IPS-18a (cell line): ENCODE data around the gene DNAJA4.

Source experiments
- H3K27ac ChIP-seq: one replicate; pipeline ENCODE4 v1.5.1; 2013; ENCODE audit warnings: low read length
- H3K27me3 ChIP-seq: one replicate; pipeline ENCODE4 v1.6.1; 2013; ENCODE audit warnings: mild to moderate bottlenecking, low read length; ENCODE audit not compliant: control insufficient read depth, insufficient read depth
- H3K36me3 ChIP-seq: one replicate; pipeline ENCODE4 v1.6.1; 2013; ENCODE audit warnings: low read depth, low read length; ENCODE audit not compliant: control insufficient read depth
- H3K4me1 ChIP-seq: one replicate; pipeline ENCODE4 v1.6.1; 2013; ENCODE audit warnings: low read depth, low read length; ENCODE audit not compliant: control insufficient read depth
- H3K4me3 ChIP-seq: one replicate; pipeline ENCODE4 v1.5.1; 2013; ENCODE audit warnings: low read length
- H3K9ac ChIP-seq: one replicate; pipeline ENCODE4 v1.6.1; 2013; ENCODE audit warnings: mild to moderate bottlenecking, low read length, moderate library complexity
- H3K9me3 ChIP-seq: one replicate; pipeline ENCODE4 v1.6.1; 2013; ENCODE audit warnings: low read depth, low read length; ENCODE audit not compliant: control insufficient read depth

DNAJA4 gene

DNA sequence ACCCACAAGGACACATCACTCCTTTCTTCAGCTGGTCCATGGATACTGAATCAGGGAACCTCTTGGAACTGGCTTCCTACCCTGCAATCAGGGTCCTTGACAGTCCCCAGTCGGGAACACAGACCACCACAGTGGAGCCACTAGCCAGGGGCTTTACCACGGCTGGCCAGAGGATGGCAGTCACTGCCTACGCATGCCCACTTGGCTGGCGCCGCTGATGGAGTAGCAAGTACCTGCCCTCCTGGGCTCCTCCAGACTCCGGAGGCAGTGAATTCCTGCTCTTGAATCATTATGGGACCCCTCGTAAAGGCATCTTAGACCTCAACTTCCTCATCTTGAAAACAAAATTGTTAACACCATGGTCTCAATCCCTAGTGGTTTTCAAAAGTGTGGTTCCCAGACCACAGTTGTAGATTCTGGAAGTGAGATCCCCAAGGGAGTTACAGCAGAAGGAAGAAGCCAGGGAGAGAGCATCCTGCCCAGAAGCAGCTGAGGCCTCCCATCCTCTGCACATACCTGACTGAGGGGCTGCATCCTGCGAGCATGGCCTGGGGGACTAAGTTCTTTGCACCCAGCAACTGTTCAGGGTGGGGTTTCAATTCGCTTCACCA lies 44.2 kb downstream of the DNAJA4 start:
- no peak overlapping the region for H3K4me3 ChIP-seq
- no peaks in the 10 kb centered on the region for H3K27me3 ChIP-seq
- no peaks in the 10 kb centered on the region for H3K36me3 ChIP-seq
- no peak overlapping the region for H3K27ac ChIP-seq
- H3K4me1 ChIP-seq = peaks cover 12% of the 10 kb centered on the region
- no peak overlapping the region for H3K9ac ChIP-seq
- H3K9me3 ChIP-seq = no peaks in the 10 kb centered on the region

- no peak overlapping the region for H3K9ac ChIP-seq
- H3K27me3 ChIP-seq = no peaks in the 10 kb centered on the region
- no peak overlapping the region for H3K27ac ChIP-seq
- H3K4me3 ChIP-seq = no peak overlapping the region
- H3K9me3 ChIP-seq = no peaks in the 10 kb centered on the region
- H3K36me3 ChIP-seq = no peaks in the 10 kb centered on the region
- peaks cover 18% of the 10 kb centered on the region for H3K4me1 ChIP-seq
These were observed 46.9 kb downstream of the DNAJA4 start for GRCh38 chr15:78311292-78311691.

GRCh38 chr15:78312536-78312935 lies 48.2 kb downstream of the DNAJA4 start:
- no peaks in the 10 kb centered on the region for H3K27me3 ChIP-seq
- H3K9ac ChIP-seq = no peak overlapping the region
- H3K4me3 ChIP-seq = no peak overlapping the region
- no peaks in the 10 kb centered on the region for H3K36me3 ChIP-seq
- no peak overlapping the region for H3K27ac ChIP-seq
- peaks cover 28% of the 10 kb centered on the region for H3K4me1 ChIP-seq
- H3K9me3 ChIP-seq = no peaks in the 10 kb centered on the region

GRCh38 chr15:78312957-78313356 lies 48.6 kb downstream of the DNAJA4 start:
- no peaks in the 10 kb centered on the region for H3K27me3 ChIP-seq
- no peak overlapping the region for H3K27ac ChIP-seq
- no peaks in the 10 kb centered on the region for H3K36me3 ChIP-seq
- no peaks in the 10 kb centered on the region for H3K9me3 ChIP-seq
- H3K4me3 ChIP-seq = no peak overlapping the region
- H3K4me1 ChIP-seq = peaks cover 28% of the 10 kb centered on the region
- H3K9ac ChIP-seq = no peak overlapping the region

DNA sequence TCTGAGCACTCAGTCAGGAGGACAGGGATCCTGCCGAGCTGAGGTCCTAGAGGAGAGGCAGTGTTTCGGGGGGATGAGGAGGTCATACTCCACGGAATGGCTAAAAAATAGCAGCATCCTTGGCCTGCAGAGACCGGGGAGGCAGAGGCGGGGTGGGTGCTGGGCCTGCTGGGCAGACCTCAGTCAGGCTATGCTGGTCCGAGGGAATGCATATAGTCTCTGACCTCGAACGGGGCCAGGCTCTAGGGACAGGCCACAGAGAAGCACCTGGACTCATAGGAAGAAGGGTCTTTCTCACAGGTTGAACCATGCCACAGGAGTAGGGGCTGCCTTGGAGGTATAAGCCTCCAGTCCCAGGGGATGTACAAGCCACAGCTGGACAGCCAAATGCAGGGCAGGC lies 49.0 kb downstream of the DNAJA4 start:
- Histone ChIP-seq H3K36me3 (no peaks in the 10 kb centered on the region), H3K4me1 (peaks cover 28% of the 10 kb centered on the region), H3K27me3 (no peaks in the 10 kb centered on the region), H3K27ac (no peak overlapping the region), H3K9ac (no peak overlapping the region), H3K4me3 (no peak overlapping the region), H3K9me3 (no peaks in the 10 kb centered on the region)

GRCh38 chr15:78314181-78314581 lies 49.8 kb downstream of the DNAJA4 start:
- H3K27ac ChIP-seq = no peak overlapping the region
- H3K9ac ChIP-seq = no peak overlapping the region
- H3K9me3 ChIP-seq = no peaks in the 10 kb centered on the region
- H3K36me3 ChIP-seq = no peaks in the 10 kb centered on the region
- H3K4me3 ChIP-seq = no peak overlapping the region
- no peaks in the 10 kb centered on the region for H3K27me3 ChIP-seq
- H3K4me1 ChIP-seq = peaks cover 28% of the 10 kb centered on the region

DNA sequence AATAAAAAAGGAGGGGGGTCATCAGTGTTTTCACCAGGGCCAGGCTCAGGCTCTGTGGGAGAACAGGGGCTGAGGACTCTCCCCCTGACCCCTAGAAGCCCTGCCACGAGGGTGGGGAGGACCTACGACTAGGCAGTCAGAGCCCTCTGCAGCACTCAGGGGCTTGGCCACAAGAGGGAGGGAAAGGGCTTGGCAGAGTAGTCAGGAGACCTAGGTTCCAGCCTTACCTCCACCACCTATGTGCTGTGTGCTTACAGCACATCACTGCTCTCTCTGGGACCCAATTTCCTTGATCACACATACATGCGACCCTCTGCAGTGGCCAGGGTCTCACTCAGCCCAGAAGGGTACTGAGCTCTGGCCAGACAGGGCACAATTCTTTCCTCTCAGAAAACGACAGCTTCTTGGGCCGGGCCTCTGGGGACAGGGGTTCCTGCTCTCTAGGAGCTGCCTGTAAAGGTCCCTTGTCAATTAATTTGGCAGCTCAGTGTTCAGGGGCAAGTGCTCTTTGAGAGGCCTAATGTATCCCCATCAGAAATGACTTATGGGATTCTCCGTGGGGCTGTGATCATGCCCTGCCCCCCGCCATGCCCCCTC lies 51.4 kb downstream of the DNAJA4 start:
- H3K27me3 ChIP-seq = no peaks in the 10 kb centered on the region
- H3K9me3 ChIP-seq = no peaks in the 10 kb centered on the region
- peak overlapping the region; percentile 46 for H3K9ac ChIP-seq
- H3K4me1 ChIP-seq = peaks cover 28% of the 10 kb centered on the region
- H3K27ac ChIP-seq = peak overlapping the region; percentile 25
- no peaks in the 10 kb centered on the region for H3K36me3 ChIP-seq
- no peak overlapping the region for H3K4me3 ChIP-seq

DNA sequence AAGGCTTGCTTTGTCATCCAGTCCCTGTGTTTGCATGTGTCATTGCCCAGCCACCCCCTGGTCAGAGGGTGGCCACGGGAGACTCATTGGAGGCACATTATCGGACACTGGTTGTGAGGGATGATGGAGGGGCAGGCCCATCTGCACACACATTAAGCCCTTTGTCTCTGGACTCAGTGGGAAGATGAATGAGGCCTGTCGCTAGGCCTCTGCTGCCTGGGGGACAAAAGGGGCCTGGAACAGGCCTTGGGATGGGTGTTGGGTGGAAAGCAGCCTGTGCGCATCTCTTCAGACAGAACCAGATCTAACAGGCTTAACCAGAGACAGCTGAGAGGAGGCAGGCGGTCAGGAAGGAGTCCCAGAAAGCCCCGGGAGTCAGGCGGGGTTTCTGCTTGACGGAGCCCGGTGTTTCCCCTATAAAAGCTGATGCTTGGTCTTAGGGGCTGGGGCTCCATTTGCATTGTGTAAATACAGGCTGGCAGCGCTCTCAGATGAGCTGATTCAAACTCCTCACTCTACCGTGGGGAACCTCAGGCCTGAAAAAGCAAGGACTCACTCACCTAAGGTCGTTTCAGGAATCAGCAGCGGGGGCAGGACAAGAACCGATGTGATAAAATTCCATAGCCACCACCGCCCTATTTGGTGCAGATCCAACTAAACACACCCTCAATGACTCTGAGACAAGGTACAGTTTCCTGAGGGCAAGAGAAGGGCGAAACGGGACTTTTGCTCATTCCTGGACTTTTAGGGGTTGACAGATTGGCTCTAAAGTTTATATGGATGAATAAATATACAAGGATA lies 52.1 kb downstream of the DNAJA4 start:
- peaks cover 32% of the 10 kb centered on the region for H3K4me1 ChIP-seq
- no peaks in the 10 kb centered on the region for H3K27me3 ChIP-seq
- H3K4me3 ChIP-seq = no peak overlapping the region
- H3K36me3 ChIP-seq = no peaks in the 10 kb centered on the region
- no peaks in the 10 kb centered on the region for H3K9me3 ChIP-seq
- peak overlapping the region; percentile 46 for H3K9ac ChIP-seq
- peak overlapping the region; percentile 25 for H3K27ac ChIP-seq

DNA sequence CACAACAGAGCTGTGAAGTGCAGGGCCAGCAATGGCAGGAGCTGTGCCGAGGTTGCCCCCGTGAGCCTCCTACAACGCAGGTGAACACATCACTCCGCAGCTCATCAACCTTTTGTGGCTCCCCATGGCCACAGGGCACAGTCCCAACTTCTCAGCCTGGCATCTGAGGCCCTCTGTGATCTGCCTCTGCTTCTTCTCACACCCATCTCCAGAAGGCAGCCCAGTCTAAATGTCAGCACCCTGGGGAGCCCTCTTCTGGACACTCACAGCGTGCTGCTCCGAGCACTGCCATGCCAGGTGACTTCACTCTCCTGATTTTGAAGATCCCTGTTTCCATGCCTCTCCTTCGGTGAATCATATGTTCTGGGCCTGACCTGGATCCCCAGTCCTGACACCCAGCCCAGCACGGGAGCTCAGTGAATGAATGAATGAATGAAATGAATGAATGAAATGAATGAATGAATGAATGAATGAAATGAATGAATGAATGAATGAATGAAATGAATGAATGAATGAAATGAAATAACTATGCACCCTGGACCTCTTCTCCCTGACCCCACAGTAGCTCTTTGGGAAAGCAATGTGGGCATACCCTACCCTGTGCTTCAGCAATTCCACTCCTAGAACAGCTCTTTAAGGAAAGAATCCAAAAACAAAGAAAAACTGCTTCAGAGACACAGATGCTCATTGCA lies 52.9 kb downstream of the DNAJA4 start:
- no peak overlapping the region for H3K9ac ChIP-seq
- H3K27ac ChIP-seq = no peak overlapping the region
- H3K36me3 ChIP-seq = no peaks in the 10 kb centered on the region
- H3K9me3 ChIP-seq = no peaks in the 10 kb centered on the region
- H3K4me3 ChIP-seq = no peak overlapping the region
- H3K4me1 ChIP-seq = peaks cover 38% of the 10 kb centered on the region
- H3K27me3 ChIP-seq = no peaks in the 10 kb centered on the region

DNA sequence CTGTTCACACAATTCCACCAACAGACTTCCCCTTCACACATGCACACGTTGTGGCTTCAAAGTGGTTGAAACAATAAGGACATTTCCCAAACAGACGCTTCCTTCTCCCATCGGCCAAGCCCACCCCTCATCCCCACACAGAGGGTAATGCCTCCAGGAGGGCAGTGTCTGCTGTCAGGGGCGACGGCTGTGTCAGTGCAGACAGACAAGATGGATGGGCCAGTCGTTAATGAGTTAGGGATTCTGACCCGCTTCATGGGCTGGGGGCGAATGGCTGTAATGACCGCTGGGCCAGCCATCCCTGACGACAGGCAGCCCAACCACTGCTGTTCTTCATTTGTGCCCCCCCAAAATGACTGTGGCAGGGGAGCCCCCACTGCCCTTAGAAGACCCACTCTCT lies 55.2 kb downstream of the DNAJA4 start:
- Histone ChIP-seq H3K36me3 (no peaks in the 10 kb centered on the region), H3K4me1 (peaks cover 40% of the 10 kb centered on the region), H3K4me3 (no peak overlapping the region), H3K27ac (no peak overlapping the region), H3K9me3 (no peaks in the 10 kb centered on the region), H3K27me3 (no peaks in the 10 kb centered on the region), H3K9ac (no peak overlapping the region)

- Histone ChIP-seq H3K9me3 (no peaks in the 10 kb centered on the region), H3K36me3 (no peaks in the 10 kb centered on the region), H3K9ac (no peak overlapping the region), H3K4me1 (peaks cover 40% of the 10 kb centered on the region), H3K27me3 (no peaks in the 10 kb centered on the region), H3K27ac (no peak overlapping the region), H3K4me3 (no peak overlapping the region)
These were observed 55.8 kb downstream of the DNAJA4 start for GRCh38 chr15:78320183-78320582.
